GM21515 (cell line): ENCODE data around the gene ARCN1.

ENCODE experiments used
- ATAC-seq: cut with Tn5 transposase; IDR thresholded peaks from one replicate; pipeline ENCODE4 v1.9.1; 2021; ENCODE audit not compliant: unreplicated experiment

Gene ARCN1

DNA sequence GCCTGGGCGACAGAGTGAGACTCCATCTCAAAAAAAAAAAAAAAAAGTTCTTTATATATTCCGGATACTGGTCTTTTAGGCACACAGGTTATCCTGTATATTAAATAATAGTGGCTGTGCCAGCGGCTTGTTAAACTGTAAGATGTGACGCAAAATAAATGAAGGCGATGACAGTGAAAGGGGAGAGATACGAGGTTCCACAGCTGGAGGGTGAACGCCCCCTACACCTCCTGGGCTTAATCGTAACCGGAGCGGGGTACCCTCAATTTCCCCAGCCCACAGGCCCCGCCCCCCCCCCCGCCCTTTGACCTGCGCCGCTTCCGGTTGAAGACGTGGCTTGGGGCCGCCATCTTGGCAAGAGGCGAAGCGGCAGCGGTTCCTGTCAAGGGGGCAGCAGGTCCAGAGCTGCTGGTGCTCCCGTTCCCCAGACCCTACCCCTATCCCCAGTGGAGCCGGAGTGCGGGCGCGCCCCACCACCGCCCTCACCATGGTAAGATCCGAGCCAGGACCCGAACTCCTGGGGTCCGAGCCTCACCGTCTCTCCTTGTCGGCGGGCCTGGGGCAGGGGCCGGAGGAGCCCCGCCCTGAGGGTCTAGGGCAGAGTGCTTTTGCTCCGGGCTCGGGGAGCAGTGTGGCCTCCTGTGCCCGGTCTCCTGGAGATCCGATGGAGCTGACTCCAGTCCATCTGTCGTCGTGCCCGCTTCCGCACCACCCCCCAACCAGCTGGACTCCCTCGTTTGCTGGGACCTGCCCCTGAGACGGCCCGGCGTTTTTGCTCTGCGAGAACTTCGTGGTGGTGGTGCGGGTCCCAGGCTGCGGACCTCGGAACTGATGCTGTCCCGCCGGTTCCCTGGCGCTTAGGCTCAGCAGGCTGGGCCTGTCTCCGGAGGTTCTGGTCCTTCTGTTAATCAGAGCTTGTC, at the start of gene ARCN1:
ARCN1 (plus strand) TSS at position 349 of the 920 bp plus-strand sequence; CDS start at position 488, 139 bp downstream.
- peak; percentile 67 for ATAC-seq

- no peak for ATAC-seq
Measured at GRCh38 chr11:118522571-118523072, 49.6 kb upstream of the ARCN1 start.

- ATAC-seq: no peak
Measured at GRCh38 chr11:118524356-118524755, 47.9 kb upstream of the ARCN1 start.

- ATAC-seq: no peak
Measured at GRCh38 chr11:118524757-118525470, 47.3 kb upstream of the ARCN1 start.

- no peak for ATAC-seq
Measured at GRCh38 chr11:118526688-118527087, 45.5 kb upstream of the ARCN1 start.

DNA sequence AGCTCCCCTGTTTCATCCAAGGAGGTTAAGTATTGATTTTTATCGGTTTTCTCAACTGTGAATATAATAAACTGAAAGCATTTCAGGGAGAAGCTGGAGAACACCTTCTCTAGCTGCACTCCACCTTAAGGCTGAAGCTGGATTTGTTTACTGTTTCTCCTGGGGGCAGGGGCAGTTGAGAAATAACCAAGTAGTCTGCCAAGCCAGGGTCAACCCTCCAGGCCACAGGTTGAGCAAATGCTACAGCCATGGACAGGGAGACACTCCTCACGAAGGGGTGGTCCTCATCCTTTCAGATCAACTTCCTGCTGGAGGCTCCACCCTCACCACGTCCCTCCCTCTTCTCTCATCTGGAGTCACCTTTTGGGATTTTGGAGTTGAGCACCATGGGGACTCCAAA, 45.1 kb upstream of the ARCN1 start, which contains the start of gene TTC36:
TTC36 (plus strand) TSS at position 366 of the 400 bp plus-strand sequence; CDS start at position 387, 21 bp downstream.
- no peak for ATAC-seq

DNA sequence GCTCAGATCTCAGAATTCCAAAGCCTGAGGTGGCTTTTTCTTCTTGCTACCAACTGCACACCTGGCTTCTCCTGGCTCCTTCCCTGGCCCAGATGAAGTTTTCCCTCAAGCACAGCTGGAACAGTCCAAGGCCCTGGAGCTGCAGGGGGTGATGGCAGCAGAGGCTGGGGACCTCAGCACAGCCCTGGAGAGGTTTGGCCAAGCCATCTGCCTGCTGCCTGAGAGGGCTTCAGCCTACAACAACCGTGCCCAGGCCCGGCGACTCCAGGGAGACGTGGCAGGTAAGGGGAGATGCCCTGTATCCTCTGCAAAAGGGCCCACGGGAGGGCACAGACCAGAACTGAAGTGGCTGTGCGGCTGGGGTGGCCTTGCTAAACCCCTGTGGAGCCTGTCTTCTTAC, 43.7 kb upstream of the ARCN1 start:
- ATAC-seq: no peak

DNA sequence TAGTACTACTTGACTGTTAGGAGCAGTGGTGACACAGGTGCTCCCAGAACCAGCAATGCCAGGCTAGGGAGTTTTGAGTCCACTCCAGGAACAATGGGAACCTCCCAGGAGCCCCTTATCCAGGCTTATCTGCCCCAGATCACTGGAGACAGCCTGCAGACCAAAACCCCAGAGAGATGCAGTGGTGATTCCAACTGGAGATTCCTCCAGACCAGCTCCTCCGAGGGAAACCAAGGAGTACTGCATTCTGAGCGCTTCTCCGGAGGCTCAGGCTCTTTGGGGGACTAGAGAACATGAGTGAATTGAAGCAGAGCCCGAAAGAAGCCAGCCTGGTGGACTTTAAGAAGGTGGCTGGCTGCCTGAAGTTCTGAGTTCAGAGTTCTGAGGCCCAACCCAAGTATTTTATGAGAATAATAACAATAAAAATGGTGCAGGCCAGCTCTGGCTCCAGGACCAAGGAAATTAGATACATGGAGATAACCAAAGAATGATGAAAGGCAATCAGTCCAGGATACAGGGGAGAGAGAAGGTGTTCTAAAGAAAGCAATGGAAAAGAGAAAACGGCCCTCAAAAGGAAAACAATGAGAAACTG, 42.5 kb upstream of the ARCN1 start:
- ATAC-seq: no peak

- no peak for ATAC-seq
Measured at GRCh38 chr11:118530180-118530682, 42.0 kb upstream of the ARCN1 start.

GRCh38 chr11:118530683-118531596, 41.3 kb upstream of the ARCN1 start, which contains the start of gene TMEM25:
TMEM25 (plus strand) TSS chr11:118531192; CDS start chr11:118531802, 610 bp downstream.
- ATAC-seq: peak; percentile 53

- ATAC-seq: no peak
Measured at GRCh38 chr11:118531597-118532084, 40.6 kb upstream of the ARCN1 start.

GRCh38 chr11:118532091-118532490, 40.1 kb upstream of the ARCN1 start:
- no peak for ATAC-seq

GRCh38 chr11:118532852-118533768, 39.1 kb upstream of the ARCN1 start:
- ATAC-seq: no peak

GRCh38 chr11:118533769-118534729, 38.2 kb upstream of the ARCN1 start:
- no peak for ATAC-seq

DNA sequence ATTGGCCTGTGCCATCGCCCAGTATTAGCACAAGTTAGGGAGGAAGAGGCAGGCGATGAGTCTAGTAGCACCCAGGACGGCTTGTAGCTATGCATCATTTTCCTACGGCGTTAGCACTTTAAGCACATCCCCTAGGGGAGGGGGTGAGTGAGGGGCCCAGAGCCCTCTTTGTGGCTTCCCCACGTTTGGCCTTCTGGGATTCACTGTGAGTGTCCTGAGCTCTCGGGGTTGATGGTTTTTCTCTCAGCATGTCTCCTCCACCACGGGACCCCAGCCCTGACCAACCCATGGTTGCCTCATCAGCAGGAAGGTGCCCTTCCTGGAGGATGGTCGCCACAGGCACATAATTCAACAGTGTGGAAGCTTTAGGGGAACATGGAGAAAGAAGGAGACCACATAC, 36.9 kb upstream of the ARCN1 start:
- ATAC-seq: no peak

GRCh38 chr11:118536726-118537125, 35.5 kb upstream of the ARCN1 start:
- no peak for ATAC-seq

DNA sequence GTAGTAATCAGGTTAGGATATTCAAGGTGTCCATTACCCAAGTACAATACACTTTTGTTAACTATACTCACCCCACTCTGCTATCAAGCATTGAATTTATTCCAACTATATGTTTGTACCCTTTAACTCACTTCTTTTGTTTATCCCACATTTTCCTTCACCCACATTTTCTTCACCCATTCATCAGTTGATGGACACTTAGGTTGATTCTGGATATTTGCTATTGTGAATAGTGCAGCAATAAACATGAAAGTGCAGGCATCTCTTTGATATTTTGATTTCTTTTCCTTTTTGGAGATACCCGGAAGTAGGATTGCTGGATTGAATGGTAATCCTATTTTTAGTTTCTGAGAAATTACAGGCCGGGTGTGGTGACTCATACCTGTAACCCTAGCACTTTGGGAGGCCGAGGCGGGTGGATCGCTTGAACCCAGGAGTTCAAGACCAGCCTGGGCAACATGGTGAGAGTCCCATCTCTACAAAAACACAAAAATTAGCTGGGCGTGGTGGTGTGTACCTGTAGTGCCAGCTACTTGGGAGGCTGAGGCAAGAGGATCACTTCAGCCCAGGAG, 34.7 kb upstream of the ARCN1 start:
- ATAC-seq: no peak
